ENCODE measurements around the gene PDGFD. TPM values are rescaled to one million over a fixed set of nuclear protein-coding genes. Genes with fewer than 3 reads are reported as not detected.

Gene PDGFD
- polyA plus RNA-seq, 3 donors, result 22.6 to 24.4 (median 22.6) TPM

GRCh38 chr11:103947546-103947919, 216.4 kb downstream of the PDGFD start:
- DNase-seq (ENCODE audit: extremely low read depth in 1 of 11, low read depth in 9 of 11, low spot score in 4 of 11), result no peak

GRCh38 chr11:103946793-103947545, 217.0 kb downstream of the PDGFD start:
- no peak for DNase-seq (ENCODE audit: extremely low read depth in 1 of 11, low read depth in 9 of 11, low spot score in 4 of 11)

DNA sequence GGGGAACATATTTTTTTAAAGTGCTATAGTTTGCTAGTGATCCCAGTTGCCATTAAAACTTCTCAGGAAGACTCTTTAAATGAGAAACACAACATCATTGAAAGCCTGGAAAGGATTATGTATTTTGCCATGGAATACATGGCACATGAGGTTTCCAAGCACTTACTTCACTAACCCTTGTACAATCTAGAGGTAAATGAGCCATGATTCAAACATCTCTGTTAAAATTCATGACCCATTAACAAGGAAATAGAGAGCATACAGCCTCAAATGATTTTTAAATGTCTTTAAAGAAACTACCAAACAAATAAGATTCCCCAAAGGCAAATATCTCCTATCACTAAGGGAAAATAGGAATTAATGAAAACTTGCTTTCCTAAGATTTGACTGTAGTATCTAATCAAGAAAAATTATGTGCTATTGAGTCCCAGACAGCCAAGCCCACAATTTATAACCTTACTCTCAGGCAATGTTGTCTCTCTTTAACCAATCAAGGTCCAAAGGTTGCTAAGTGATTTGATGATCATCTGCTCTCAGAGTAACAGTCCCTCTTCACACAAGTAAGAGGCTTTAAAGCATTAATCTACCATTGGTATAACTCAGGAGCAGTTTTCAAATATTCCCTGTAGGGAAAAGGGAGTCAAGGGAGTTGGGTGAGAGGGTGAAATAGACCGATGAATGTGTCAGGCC, 219.6 kb downstream of the PDGFD start:
- no peak for DNase-seq (ENCODE audit: extremely low read depth in 1 of 11, low read depth in 9 of 11, low spot score in 4 of 11)

GRCh38 chr11:103942646-103943045, 221.3 kb downstream of the PDGFD start:
- DNase-seq (ENCODE audit: extremely low read depth in 1 of 11, low read depth in 9 of 11, low spot score in 4 of 11), result no peak

- no peak for DNase-seq (ENCODE audit: extremely low read depth in 1 of 11, low read depth in 9 of 11, low spot score in 4 of 11)
Observed at GRCh38 chr11:103940551-103940950, 223.4 kb downstream of the PDGFD start.

GRCh38 chr11:103939694-103940093, 224.3 kb downstream of the PDGFD start:
- no peak for DNase-seq (ENCODE audit: extremely low read depth in 1 of 11, low read depth in 9 of 11, low spot score in 4 of 11)

DNA sequence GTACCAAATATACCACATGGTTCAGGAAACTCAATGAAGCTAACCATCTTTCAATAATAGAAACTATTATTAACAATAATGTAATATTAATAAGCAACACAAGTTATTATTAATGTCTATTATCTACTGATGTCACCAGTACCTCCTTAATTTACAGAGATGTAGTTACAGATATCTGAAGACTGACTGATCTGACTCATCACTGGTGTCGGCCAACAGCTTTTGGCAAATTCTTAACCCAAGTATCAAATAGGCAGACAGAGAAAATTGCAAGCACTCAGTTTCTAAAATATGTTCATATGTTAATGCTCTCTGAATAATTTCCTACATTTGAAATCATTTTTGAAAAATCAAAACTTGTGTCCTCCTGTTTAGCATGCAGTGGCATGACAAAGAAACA, 227.9 kb downstream of the PDGFD start:
- no peak for DNase-seq (ENCODE audit: extremely low read depth in 1 of 11, low read depth in 9 of 11, low spot score in 4 of 11)

- no peak for DNase-seq (ENCODE audit: extremely low read depth in 1 of 11, low read depth in 9 of 11, low spot score in 4 of 11)
Observed at GRCh38 chr11:103935219-103935618, 228.7 kb downstream of the PDGFD start.

GRCh38 chr11:103929170-103929903, 234.6 kb downstream of the PDGFD start:
- DNase-seq (ENCODE audit: extremely low read depth in 1 of 11, low read depth in 9 of 11, low spot score in 4 of 11), result no peak

GRCh38 chr11:103928802-103929161, 235.2 kb downstream of the PDGFD start:
- DNase-seq (ENCODE audit: extremely low read depth in 1 of 11, low read depth in 9 of 11, low spot score in 4 of 11), result no peak

DNA sequence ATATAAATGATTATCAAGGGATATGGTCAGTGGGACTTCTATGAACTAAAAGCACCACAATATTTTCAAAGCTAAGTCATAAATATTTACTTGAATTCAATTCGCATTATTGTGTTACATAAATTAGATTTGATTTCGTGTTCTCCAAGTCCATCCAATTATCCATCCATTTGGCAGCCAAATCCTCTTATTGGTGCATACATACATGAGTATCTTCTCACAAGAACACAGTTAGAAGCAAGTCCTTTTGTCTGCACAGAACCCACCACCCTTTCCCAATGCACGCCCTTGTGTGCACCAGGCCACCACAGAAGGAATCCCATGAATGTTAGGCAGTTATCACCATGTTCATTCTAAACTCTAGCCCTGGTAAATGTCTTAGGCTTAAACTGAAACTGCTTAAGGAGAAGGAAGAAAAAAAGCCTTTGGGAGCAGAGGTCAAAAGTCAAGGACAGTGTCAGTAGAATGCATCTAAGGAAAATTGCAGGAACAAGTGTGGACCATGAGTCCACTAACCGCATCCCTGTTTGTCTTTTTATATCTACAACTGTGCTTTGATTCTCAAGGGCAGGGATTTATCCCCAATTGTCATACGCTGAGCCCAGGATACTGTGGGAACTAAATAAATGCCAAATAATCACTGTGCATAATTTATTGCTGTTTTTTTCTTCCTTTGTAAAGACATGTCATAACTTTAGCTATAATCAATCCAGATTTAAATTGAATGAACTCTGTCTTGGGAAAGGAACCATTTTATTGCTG, 235.7 kb downstream of the PDGFD start:
- DNase-seq (ENCODE audit: extremely low read depth in 1 of 11, low read depth in 9 of 11, low spot score in 4 of 11), result no peak

- no peak for DNase-seq (ENCODE audit: extremely low read depth in 1 of 11, low read depth in 9 of 11, low spot score in 4 of 11)
Observed at GRCh38 chr11:103927535-103927934, 236.4 kb downstream of the PDGFD start.

DNA sequence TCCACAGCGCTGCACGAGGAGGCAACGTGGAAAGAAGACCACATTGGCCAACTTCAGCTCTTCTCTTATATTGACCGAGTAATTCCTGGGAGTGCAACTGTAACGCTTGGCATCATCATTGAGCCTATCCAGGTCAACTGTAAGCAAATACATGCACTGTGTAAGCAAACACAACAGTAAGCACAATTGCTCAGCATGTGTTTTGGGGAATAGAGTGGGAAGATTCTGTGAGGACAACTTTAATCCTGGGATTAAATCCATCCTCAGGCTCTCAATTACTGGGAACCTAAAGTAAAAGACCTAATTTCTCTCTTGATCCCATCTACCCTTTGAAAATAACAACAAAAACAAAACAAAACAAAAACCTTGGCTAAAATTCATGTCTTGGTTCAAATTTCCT, 237.0 kb downstream of the PDGFD start:
- DNase-seq (ENCODE audit: extremely low read depth in 1 of 11, low read depth in 9 of 11, low spot score in 4 of 11), result no peak

DNA sequence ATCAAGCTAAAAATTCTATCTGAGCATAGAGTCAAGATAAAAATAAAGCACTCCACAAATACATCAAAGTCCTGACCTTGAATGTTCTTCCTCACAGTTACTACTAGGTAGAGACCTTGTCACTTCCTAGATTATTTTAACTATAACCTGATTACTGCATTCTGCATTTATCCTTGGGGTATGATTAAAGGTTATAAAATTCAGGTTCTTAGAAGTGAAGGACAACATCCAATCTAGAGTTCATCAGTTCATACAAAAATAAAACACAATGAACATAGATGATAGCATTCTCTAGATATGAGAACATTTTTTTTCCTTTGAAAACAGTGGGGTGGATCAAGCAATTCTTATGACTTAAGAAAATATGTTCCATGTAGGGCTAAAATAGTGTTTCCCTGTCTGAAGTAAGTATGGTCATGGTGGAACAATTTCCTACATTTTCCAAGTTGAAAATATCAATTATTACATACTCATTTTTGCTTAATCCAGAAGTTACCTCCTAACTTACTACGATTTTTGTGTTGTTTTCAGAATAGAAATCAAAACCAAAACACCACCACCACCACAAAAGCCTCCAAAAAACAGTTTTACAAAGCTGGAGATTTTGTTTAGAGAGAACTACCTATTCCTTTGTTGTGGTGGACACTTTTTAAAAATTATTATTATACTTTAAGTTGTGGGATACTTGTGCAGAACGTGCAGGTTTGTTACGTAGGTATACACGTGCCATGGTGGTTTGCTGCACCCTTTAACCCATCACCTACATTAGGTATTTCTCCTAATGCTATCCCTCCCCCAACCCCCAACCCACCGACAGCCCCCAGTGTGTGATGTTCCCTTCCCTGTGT, 239.6 kb downstream of the PDGFD start:
- DNase-seq (ENCODE audit: extremely low read depth in 1 of 11, low read depth in 9 of 11, low spot score in 4 of 11), result no peak

- peak in 1 of 11 donors; percentile 13 for DNase-seq (ENCODE audit: extremely low read depth in 1 of 11, low read depth in 9 of 11, low spot score in 4 of 11)
Observed at GRCh38 chr11:103923451-103923931, 240.5 kb downstream of the PDGFD start.

DNA sequence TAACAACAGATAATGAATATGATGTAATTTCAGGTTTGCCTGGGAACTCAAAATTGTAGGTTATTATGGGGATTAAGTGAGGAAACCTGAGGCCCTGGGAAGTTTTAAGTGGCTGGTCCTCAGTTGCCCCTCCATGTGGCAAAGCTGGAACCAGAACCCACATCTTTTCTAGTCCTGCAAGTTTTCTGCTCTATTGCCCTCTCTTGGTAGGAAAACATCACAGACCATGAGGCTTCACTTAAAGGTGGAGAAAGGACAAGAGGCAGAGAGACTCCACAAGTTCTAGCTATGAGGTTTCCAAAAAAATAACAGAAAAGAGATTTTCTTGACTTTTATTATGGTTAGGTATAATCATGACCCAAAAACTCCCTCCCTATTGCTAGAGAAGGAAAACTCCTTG, 243.0 kb downstream of the PDGFD start:
- no peak for DNase-seq (ENCODE audit: extremely low read depth in 1 of 11, low read depth in 9 of 11, low spot score in 4 of 11)

- no peak for DNase-seq (ENCODE audit: extremely low read depth in 1 of 11, low read depth in 9 of 11, low spot score in 4 of 11)
Observed at GRCh38 chr11:103920449-103920848, 243.5 kb downstream of the PDGFD start.

DNA sequence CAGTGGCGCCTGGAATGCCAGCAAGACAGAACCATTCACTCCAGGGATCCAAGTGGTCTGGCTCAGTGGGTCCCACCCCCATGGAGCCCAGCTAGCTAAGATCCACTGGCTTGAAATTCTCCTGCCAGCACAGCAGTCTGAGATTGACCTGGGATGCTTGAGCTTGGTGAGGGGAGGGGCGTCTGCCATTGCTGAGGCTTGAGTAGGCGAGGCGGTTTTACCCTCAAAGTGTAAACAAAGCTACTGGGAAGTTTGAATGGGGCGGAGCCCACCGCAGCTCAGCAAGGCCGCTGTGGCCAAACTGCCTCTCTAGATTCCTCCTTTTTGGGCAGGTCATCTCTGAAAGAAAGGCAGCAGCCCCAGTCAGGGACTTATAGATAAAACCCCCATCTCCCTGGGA, 253.2 kb downstream of the PDGFD start:
- no peak for DNase-seq (ENCODE audit: extremely low read depth in 1 of 11, low read depth in 9 of 11, low spot score in 4 of 11)

Data from renal cortex interstitium (tissue), 11 donors.